Measurements from ENCODE around the gene CYP2S1.
A peak's percentile ranks its signal among the peaks of the same experiment; 100 is the strongest.
"Not testable (repeated sequence)": the region's sequence is repeated elsewhere in the genome, so short reads cannot be mapped to it uniquely, and the experiment has no call there.

The CYP2S1 gene, protein sequence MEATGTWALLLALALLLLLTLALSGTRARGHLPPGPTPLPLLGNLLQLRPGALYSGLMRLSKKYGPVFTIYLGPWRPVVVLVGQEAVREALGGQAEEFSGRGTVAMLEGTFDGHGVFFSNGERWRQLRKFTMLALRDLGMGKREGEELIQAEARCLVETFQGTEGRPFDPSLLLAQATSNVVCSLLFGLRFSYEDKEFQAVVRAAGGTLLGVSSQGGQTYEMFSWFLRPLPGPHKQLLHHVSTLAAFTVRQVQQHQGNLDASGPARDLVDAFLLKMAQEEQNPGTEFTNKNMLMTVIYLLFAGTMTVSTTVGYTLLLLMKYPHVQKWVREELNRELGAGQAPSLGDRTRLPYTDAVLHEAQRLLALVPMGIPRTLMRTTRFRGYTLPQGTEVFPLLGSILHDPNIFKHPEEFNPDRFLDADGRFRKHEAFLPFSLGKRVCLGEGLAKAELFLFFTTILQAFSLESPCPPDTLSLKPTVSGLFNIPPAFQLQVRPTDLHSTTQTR

DNA sequence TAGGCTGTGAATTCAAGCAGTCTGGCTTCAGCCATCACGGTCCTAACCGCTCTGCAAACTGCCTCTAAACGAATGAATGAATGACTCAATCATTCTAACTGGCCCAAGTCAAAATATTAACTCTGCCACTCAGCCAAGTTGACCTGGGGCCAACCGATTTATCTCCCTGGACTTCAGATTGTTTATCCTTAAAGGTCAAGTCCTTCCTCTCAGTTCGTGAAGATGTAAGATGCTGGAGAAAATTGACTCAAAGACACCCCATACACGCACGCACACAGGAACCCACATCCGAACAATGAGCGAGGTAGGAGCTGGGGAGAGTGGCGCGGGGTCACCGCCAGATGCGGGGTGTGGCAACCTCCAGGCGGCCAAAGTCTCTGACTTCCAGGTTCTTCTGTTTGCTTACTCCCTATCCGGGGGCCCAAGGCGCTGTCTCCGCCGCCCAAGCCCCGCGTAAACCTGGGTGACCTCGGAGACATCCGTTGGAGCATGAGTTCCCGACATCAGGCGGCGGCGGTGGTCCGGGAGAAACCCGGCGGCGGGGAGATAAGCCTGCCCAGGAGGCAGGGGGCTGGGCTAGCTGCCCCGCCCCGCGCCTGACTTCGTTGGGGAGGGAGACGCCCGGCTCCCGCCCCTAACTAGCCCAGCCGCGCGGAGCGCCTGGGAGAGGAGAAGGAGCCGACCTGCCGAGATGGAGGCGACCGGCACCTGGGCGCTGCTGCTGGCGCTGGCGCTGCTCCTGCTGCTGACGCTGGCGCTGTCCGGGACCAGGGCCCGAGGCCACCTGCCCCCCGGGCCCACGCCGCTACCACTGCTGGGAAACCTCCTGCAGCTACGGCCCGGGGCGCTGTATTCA is at the start of gene CYP2S1:
Gene CYP2S1 (plus strand): TSS at position 646 of the 856 bp plus-strand sequence. CDS start 46 bp downstream, at position 692.
- no peak for DNase-seq

DNA sequence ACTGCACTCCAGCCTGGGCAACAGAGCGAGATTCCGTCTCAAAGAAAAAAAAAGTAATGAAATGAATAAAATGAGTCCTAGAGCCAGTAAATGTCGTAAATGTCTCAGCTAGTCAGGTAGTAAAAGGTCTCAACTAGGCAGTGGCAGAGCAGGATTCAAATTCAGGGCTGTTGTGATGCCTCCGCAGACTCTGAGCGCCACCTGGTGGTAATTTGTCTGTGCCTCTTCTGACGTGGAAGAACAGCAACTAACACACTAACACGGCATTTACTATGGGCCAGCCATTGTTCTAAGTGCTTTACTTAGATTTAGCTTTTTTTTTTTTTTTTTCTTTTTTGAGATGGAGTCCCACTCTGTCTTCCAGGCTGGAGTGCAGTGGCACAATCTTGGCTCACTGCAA is 48.6 kb upstream of the CYP2S1 start:
- DNase-seq, result peak; percentile 33

DNA sequence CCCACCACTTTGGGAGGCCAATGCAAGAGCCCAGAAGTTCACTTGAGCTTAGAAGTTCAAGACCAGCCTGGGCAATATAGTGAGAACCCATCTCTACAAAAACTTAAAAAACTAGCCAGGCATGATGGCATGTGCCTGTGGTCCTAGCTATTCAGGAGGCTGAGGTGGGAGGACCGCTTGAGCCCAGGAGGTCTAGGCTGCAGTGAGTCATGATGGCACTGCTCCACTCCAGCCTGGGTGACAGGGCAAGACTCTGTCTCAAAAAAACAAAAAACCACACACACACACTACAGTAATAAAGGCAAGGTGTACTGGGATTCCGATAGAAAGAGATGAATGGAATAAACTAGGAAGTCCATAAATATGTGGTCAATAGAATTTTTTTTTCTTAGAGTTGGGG is 43.2 kb upstream of the CYP2S1 start:
- DNase-seq, result no peak

DNA sequence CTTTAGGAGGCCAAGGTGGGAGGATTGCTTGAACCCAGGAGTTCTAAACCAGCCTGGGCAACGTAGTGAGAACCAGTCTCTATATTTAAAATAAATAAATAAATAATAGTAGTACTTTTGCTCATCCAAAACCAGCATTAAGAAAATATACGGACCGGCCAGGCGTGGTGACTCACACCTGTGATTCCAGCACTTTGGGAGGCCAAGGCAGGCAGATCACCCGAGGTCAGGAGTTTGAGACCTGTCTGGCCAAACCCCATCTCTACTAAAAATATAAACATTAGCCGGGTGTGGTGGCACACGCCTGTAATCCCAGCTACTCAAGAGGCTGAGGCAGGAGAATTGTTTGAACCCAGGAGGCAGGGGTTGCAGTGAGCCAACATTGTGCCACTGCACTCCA is 42.0 kb upstream of the CYP2S1 start:
- DNase-seq, result not testable (repeated sequence)

DNA sequence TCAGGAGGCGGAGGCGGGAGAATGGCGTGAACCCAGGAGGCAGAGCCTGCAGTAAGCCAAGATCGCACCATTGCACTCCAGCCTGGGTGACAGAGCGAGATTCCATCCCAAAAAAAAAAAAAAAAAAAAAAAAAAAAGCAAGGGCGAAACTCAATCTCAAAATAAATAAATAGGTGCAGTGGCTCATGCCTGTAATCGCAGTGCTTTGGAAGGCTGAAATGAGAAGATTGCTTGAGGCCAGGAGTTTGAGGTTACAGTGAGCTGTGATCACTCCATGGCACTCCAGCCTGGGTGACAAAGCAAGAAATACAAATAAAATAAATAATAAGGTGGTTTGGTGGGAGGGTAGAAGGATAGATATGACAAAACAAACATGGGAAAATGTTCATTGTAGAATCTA is 39.0 kb upstream of the CYP2S1 start:
- no peak for DNase-seq

DNA sequence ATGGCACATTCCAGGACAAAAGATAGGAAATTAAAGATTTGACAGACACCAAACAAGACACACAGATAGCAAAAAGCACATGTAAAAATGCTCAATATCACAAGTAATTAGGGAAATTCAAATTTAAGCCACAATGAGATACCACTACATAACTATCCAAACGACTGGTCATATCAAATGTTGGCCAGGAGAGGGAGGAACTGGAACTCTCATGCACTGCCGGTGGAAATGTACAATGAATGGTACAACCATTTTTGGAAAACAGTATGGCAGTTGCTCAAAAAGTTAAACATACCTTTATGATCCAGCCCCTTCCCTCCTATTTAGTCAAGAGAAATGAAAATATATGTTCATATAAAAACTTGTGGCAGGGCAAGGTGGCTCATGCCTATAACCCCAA is 36.8 kb upstream of the CYP2S1 start:
- DNase-seq, result no peak

DNA sequence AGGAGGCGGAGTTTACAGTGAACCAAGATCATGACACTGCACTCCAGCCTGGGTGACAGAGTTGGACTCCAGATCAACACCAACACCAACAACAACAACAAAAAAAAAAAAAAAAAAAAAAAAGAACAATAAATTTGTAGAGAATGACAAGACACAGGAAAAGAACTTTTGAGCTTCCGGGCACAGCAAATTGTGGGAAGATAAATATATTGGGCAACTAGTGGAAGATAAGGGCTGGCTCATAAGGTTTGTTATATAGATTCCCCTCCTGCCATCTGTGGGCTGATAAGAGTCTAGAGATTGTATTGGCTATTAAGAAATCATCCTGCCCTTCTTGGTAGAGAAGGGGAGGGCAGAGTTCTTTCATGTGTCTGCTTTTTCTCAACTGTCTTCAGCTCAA is 33.1 kb upstream of the CYP2S1 start:
- DNase-seq, result no peak

DNA sequence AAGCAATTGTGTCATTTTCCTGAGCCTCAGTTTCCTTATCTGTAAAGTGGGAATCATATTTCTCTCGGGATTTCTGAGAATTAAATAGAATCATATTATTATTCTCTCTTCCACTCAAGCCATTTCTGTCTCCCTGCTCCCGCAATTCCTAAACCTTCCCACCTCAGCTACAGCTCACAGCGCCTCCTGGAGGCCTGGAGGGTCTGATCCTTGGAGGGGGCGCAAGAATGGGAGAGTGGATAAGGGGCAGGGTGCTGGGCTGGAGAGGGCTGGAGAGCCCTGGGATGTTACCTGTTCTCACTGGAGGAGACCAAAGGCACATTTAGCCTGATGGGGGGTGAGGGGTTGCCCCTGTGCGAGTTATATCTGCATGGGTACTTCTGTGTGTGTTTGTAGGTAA is 31.1 kb upstream of the CYP2S1 start:
- DNase-seq, result no peak

DNA sequence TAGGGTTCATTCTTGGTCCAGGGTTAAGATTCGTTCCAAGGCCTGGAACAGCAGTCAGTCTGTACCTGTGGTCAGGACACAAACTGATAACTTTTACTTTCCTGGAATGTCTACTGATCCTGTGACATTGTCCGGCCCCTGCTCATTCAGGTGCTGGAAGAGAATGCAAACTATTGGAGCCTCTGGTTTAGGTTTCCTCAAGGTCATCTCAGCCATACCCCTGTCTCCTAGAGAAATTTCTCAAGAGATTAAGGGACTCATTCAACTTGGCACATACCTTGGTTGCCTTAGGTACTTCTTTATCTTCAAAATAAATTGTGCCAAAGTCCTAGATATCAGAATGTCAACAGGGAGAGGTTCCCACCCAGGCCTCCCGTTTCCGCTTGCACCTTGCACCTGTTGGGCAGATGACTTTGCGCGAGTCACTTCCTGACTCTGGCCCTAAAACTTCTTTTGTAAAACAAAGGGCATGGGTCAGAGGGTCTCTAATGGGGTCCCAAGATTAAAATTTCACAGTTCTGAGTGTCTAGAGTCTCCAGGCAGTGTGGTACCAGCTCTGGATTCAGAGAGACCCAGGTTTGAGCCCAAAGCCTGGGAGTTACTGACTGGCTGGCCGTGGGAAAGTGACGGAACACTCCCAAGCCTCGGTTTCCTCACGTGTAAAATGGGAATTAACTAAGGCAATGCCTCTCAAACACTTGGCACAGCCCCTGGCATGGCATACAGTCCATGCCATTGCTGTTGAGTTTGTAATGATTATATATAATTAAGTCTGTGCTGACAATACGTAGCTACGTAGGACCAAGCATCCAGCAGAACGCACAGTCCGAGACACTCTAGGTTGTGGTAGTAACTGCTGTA is 25.8 kb upstream of the CYP2S1 start:
- no peak for DNase-seq

DNA sequence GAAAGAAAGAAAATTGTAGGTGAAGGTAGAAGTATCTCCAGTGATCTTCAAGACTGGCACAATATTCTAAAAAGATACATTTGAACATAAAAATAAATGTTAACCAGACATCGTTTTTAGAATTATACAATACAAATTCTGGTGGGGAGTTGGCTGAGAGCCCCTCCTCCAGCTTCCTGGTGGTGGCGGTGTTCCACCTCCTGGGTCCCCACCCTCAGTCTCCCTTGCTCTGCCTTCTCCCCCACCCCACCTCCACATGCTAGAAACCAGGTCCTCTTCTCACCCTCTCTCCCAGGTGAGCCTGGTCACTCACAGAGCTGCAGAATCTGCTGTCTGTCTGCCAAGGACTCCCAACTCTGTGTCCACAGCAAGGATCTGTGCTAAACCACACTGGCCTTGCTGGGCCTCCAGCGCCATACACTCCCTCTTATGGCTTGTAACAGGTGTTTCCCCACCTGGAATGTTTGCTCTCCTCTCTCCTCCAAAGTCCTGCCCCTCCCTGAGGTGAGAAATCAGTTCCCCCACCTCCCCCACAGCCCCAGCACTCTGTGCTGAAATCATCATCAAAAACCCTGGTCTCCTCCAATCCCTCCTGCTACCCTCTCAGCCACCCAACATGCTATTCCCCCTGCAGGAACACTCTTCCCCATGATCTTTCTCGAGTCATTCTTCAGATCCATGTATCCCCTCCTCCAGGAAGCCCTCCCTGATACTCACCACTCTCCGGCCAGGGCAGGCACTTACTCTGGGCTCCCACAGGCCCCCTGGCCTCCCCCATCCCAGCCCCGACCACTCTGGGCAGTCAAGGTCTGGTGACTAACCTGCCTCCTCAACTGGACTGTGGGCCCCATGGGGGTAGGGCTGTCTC is 20.5 kb upstream of the CYP2S1 start:
- no peak for DNase-seq

DNA sequence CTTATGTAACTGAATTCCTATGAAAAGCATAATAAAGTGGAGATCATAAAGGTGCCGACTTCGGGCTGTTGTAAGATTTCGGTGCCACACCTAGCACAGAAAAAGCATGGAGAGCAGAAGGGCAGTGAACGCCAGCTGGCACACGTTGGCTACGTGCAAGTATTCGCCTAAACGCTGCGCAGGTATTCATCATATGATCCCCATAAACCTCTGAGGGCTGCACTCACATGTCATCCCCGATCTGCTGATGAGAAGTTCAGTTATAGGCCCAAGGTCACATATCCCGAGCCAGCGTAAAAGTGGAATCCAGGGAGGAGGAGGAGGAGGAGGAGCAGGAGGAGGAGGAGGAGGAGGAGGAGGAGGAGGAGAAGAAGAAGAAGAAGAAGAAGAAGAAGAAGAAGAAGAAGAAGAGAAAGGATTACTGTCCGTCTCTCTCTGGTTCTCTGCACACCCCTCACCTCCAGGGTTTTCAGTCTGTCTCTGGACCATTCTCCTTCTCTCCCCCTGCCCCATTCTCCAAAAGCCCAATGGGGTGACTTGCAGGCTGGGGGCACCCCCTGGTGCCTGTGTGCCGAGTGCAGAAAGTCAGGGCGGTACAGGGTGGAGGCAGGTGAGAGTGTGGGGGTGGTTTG is 18.6 kb upstream of the CYP2S1 start:
- DNase-seq, result no peak

DNA sequence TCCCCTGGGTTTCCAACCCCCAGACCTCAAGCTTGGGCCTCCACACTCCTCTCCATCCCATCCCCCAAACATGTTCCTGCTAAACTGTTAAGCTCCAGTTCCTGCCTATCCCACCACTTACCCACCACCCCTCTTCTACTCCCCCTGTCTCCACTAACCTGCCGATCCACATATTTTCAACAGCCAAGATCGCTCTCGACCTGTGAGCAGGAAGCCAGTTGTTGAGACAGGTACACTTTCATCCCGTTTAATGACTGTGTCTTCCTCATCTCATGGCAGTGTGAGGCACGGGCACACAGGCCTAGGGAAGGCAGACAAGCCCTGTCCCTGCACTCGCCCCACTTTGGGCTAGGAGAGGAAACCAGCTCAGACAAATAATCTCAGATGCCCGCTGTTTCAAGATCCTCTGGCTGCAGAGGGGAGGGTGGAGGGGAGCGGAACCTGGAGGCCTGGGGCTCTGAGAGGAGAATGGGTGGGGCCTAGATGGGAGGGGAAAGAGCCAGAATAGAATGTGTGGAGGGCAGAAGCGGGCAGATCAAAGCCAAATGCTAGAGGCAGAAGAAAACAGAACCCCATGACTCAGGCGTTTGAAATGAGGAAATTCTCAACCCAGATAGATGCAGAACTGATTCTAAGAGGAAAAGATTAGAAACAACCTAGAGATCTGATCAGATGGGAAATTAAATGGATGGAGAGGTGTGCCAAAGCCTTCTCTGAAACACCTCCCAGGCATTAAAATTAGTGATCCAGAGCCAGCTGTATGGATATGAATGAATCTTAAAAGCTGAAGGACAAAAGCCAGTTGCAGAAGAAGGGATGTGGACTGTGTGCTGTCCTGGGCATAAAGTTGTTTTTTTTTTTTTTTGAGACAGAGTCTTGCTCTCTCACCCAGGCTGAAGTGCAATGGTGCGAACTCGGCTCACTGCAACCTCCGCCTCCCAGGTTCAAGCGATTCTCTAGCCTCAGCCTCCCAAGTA is 16.9 kb upstream of the CYP2S1 start:
- DNase-seq, result no peak

DNA sequence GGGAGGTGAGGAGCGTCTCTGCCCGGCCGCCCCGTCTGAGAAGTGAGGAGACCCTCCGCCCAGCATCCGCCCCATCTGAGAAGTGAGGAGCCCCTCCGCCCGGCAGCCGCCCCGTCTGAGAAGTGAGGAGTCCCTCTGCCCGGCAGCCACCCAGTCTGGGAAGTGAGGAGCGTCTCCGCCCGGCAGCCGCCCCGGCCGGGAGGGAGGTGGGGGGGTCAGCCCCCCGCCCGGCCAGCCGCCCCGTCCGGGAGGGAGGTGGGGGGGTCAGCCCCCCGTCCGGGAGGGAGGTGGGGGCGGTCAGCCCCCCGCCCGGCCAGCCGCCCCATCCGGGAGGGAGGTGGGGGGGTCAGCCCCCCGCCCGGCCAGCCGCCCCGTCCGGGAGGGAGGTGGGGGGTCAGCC is 12.8 kb upstream of the CYP2S1 start:
- DNase-seq, result not testable (repeated sequence)

DNA sequence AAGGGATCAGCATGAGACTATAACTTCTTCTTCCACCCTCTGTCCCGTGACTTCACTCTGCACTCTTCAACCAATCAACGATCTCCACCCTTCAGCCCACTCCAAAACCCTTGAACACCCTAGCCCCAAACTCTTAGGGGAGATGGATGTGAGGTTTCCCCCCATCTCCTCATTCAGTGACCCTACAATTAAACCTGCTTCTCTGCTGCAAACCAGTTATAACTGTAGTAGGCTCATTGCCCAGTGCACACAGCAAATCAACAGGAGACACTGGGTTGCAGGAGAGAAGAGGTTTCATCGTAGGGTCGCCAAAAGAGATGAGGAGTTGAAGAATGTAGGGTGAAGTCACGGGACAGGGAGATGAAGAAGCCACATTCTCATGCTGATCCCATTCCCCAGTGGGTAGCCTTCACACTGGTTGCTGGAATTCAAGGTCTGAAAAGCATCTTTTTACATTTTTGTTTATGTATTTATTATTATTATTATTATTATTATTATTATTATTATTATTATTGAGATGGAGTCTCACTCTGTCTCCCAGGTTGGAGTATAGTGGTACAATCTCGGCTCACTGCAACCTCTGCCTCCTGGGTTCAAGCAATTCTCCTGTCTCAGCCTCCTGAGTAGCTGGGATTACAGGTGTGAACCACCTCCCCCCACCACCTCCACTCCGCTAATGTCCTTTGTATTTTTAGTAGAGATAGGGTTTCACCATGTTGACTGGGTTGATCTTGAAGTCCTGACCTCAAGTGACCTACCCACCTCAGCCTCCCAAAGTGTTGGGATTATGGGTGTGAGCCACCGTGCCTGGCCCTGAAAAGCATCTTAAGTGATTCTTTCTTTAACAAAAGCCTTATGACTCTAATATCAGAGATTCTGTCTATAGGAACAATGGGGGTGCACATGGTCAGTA is 5.8 kb upstream of the CYP2S1 start:
- no peak for DNase-seq

DNA sequence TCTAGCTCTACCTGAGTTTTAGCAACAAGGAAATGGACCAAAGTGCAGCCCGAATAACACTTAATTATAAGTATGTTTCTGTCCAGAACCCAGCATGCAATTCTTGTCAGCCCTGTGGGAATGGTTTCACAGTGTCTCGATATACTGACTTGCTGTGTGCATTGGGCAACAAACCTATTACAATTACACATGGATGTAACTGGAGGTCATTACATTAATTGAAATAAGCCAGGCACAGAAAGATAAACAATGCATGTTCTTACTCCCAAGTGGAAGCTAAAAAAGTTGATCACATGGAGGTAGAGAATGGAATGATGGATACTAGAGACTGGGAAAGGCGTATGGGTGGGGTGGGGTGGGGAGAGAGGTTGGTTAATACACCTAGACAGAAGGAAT is 5.1 kb upstream of the CYP2S1 start:
- no peak for DNase-seq

DNA sequence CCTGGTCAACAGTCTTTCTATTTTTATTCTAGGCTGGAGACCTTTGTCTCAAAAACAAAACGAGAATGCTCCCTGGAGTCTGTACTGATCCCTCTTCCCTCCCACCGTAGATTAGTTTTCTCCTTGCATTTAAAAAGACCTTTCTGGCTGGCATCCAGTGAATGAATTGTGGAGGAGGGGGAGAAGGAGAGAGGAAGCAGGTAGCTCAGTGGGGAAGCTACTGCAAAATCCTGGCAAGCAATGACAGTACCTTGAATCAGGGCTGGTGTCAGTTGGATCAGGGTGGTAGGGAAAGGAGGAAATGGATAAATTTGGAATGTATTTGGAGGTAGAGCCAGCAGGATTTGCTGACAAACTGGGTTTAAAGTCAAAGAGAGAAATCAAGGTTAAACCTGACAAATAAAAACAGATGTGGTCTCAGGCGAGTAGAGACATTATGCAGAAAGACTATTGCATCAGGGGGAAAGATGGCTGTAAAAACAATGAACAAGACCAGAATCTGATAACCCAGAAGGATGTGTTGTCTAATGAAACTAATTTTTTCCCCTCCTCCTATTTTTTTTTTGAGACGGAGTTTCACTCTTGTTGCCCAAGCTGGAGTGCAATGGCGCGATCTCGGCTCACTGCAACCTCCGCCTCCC is 3.5 kb upstream of the CYP2S1 start:
- no peak for DNase-seq

DNA sequence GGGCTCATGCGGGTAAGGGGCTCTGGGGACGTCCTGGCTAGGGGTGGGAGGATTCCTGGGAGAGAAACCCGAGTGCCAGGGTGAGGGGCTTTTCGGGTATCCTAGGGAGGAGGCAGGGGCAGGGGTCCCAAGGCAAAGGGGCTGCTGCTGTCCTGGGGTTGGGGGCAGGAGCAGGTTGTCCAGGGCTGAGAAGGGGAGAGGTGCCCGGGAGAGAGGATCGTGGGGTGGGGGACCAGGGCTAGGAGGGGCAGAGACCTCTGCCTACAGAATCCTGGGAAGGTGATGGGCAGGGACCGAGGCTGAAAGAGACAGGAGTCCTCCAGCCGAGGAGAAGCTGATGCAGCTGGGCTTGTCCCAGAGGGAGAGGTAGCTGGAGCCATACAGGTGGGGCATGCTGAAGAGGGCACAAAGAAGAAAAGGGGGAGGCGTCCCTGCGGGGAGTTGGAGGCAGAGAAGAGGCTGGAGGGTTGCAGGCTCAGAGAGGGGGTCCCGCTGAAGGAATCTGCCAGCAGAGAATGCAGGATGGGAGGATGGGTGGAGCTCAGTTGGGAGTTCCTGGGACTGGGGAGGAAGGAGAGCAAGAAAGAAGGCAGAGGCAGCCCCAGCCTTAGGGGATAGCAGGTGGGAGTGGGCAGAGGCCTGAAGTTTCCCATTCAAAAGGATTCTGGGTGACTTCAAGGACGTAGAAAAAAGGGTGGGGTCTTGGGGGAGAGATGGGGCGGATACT is 574 bp downstream of the CYP2S1 start:
- DNase-seq, result no peak

DNA sequence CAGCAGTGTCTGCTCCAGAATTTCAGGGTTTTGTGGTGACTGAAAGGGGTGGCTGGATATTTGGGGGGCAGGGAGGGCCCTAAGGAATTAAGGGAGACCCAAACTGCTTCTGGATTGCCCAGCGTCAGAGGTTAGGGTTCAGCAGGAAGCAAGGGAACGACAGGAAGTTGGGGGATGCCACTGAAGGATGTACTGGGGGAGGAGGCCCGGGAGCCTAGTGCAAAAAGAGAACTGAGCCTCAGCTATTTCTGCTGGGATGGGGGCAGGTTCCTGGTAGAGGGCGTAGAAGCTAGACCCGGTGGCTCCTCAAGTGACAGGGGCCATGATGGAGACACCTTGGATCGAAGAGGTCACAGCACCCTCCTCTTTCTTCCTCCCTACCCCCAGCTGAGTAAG is 1.1 kb downstream of the CYP2S1 start:
- no peak for DNase-seq

Data from NCI-H2107 (cell line).